Activated naive CD4-positive, alpha-beta T cell treated with Interleukin-2 at 50 U/mL for 16 hours (primary cell): ENCODE results near the gene CPNE7.
"Not testable (repeated sequence)": the region's sequence is repeated elsewhere in the genome, so short reads cannot be mapped to it uniquely, and the experiment has no call there.

Experiments used
- DNase-seq: peaks from one replicate; pipeline ENCODE4 v3.0.0-alpha.2; 2020

CPNE7 gene

DNA sequence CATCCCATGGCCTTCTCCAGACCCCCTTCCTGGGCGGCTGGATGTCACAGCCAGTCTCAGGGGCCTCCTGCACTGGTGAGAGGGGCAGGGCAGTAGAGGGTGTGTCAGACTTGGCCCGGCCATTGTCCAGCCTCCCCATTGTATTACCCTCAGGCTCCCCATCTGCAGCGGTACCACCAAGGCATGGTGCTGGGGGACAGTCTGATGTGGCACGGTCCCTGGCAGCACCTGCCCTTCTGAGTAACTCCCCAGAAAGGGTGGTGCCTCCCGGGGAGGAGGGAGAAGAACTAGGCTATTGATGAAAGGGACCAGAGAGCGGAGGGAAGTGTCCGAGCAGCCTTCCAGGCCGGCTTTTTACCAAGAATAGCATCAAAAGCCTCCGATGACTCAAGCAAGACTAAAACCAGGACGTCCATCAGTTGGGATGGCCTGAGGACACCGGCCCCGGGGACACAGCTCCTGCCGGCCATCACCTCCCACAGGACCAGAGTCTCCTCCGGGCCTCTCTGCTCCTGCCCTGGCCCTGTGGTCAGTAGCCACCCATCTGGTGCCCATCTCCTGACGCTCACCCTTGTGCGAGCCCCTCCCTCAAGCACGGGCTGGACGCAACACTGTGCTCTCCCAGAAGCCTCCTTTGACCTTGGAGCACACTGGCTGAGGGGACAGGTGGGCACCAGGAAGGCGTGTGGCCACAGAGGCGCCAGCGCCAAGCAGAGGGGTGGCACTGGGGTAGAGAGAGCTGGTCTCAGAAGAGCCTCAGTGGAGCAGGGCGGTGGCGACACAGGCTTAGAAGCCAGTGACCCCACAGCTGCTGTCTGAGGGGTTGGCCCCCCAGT, 5.8 kb upstream of the CPNE7 start:
- DNase-seq = no peak

DNA sequence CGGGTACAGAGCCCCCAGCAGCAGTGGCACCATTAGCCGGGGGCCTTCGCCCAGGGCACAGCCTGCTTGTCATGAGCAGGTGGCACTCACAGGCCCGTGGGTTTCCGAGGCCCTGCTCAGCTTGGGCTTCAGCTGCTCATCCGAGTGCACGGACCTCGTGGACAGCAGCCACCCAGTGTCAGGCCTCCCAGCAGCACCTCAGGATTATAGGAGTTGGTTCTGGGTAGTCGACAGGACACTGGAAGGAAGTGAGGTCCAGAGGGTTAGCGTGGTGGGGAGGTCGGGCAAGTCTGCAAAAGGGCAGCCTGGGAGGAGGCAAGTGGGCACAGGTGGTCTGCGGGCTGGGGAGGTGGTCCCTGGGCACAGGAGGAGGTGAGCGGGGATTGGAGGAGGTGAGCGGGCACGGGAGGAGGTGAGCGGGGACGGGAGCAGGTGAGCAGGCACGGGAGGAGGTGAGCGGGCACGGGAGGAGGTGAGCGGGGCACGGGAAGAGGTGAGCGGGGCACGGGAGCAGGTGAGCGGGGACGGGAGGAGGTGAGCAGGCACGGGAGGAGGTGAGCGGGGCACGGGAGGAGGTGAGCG, 5.1 kb upstream of the CPNE7 start:
- no peak for DNase-seq

DNA sequence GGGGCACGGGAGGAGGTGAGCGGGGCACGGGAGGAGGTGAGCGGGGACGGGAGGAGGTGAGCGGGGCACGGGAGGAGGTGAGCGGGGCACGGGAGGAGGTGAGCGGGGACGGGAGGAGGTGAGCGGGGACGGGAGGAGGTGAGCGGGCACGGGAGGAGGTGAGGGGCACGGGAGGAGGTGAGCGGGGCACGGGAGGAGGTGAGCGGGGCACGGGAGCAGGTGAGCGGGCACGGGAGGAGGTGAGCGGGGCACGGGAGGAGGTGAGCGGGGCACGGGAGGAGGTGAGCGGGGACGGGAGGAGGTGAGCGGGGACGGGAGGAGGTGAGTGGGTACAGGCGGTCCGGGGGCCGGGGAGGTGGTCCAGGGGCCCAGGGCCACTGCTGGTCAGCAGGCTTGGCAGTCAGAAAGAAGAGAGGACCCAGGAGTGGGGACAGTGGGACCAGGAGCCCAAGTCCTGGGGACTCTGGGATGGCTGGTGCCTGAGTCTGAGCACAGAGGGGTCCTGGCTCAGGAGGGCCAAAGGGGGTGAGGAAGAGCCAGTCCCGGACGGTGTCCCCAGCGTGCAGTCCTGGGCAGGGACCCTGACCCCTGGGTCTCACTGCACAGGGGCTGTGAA, 4.5 kb upstream of the CPNE7 start:
- not testable (repeated sequence) for DNase-seq

DNA sequence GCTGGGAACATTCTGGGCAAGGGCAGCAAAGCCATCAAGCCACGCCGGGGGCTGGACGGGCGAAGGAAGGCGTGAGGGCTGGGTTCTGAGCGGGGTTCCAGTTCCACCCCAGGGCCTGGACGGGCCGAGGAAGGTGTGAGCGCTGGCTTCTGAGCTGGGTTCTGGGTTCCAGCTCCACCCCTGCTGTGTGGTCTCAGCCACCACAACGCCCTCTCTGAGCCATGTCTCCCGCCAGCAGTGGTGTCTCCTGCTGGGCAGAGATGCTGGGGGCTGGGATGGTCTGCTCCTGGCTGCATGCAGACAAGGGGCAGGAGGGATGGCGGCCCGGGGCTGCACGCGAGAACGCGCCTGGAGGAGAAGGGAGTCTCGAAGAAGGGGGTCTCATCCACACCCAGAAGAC, 3.9 kb upstream of the CPNE7 start:
- DNase-seq = no peak

DNA sequence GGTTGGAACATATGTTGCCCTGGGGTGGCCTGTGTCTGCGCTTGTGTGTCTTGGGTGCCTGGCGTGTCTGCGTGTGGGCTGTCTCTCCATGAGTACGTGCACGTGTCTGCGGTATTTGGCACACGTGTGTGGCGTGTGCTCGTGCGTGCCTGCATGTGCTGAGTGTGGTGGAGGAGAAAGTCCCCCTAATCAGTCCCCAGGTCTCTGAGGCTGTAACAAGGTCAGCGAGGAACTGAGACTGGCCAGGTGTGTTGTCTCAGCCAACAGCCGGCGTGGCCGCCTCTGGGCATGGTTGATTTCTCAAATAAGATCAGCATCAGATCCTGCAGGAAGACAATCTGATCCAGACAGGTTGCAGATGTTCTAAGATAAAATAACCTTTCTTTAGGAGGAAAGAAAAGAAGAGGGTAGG, 3.5 kb upstream of the CPNE7 start:
- DNase-seq = no peak

DNA sequence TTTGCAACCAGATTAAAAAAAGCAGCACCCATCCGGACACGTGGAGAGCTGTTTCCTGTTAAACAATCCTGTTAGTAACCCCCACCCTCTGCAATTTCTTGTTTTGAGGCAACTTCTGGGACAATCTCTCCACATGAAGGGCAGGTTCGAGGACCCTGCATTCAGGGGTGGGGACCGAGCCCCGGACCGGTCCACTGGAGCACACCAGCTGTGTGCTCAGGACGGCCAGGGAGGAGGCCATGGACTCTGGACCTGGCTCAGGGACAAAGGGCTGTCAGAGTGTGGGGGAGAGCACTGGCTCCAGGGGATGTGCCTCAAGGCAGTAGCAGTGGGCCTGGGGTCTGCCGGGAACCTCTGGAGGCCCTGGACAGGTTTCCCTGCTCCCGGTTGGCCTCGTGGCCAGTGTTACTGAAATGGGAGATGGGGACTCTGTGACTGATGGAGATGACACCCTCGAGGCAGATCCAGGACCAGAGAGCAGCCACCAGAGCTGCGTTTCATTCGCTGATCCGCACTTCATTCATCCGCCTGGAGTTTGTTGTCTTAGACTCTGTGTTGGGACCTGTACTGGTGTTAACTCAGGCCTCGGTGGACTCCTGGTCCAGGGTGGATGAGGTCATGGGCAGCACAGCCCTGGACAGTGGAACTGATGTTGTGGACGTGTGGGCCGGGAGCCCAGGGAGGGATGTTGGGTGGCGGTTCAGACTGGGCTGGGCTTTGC, 2.9 kb upstream of the CPNE7 start:
- no peak for DNase-seq

DNA sequence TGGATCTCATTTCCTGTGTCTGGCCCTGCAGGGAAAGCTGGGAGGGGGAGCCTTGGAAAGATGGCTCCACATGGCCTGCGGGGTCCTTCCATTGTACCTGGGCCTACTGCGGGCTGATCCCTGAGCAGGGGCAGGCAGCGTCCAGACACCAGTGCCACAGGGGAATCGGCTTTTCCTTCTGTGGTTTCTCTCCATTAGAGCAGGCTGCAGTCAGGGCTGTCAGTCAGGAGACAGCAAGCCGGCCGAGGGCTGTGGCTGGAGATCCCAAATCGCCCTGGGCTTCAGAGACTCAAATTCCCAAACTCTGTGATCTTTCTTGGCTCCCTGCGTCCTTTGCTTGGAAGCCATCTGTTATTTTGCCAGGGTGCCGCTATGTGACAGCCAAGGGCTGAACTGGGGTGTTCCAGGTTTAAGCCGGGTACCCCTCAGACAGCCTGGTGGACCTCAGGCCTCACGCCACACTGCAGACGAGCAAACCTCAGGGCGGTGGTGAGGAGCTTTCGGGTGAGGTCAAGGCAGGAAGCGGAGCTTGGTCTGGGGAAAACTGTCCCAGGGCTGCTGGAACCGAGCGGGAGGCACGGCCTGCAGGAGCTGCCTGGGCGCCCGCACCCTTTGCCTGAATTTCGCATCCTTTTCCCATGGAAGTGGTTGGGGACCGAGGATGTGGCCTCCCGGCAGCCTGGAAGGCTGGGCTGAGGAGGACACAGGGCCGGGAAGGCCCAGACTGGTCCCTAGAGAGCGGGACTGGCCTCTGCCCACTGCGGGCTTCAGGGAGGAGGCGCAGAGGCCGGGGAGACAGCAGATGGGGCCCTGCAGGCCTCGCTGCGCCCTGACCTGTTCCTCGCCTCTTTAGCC, 1.5 kb upstream of the CPNE7 start:
- no peak for DNase-seq

DNA sequence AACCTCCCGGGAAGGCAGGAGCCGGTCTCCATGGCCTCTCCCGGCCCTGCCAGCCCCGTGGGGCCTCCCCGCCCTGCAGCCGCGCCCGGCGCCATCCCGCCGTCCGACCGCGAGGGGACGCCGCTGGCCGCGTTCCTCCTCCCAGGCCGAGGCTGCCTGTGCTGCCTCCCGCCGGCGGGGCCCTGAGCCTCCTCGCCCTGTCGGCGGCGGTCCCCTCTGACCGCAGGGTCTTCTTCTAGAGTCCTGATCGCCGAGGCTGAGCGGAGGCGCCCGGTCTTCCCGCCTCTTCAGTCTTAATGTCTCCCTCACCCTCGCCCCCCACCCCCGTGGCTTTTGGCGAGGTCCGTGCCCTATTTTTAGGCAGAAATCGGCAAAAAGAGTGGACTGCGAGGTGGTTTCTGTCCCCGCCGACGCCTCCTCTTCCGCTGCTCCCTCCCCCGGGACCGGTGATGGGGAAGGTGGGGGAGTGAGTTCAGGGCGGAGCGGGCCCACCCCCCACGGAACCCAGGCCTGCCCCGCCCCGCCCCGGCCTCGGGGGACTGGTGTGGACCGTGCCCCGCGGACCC, 794 bp upstream of the CPNE7 start:
- DNase-seq = peak; percentile 63

DNA sequence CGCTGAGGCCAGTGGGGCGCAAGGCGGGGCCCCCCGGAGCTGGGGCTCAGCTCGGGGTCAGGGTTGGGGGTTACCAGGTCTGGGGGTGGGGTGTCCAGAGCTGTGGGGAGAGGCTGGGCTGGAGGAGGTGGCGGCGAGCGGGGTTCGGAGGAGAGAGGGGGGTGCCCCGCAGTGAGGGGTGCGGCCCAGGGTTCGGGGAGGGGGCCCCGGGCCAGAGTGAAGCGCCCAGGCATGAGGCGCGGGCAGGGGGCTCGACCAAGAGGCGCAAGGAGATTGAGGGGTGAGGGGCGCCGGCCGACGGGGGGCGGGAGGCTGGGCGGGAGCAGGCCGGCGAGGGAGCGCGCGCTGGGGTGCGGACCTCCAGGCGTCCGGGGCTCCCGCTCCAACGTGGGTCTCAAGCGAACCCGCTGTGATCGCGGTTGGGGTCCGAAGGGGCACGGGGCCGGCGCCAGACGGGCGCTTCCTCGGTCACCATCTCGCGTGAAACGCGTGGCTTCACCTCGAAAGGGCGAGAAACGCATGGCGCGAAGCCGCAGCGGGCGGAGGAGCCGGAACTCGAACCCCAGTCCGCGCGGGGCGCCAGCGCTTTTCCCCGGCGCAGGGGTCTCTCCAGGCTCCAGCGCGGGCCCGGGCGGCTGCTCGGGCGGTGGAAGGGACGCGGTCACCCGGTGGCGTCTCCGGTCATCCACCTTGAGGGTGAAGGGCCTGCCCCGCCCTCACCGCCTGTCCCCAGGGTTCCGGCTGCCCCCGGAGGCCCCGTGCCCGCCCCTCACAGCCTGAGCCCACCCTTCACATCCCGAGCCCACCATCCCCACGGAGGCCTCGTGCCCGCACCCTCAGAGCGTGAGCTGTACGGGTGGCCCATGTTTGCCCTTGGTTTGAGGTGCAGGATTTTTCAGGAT, 846 bp downstream of the CPNE7 start:
- DNase-seq = no peak

DNA sequence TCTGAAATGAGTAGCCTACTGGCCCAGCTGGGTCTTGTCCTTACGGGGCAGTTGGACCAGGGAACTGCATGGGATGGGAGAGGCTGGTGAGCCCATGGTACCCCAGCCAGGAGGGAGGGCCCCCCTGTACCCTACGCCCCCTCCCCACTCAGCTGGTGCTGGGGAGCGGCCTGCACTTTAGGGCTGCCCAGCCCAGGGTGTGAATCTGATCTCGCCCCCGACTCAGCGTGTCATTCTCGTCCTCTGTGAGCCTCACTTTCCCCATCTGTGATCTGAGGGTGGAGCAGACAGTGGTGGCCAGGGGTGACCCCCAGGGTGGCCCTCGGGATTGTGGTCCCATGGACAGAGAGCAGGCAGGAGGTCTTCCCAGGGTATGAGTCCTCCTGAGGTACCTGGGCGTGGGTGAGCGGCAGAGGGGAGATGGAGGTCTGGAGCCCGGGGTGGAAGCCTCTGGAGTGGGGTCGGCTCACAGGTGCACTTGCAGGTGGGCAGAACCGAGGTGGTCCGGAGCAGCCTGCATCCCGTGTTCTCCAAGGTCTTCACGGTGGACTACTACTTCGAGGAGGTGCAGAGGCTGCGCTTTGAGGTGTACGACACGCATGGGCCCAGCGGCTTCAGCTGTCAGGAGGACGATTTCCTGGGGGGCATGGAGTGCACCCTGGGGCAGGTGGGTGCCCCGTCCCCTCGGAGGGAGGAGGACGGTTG, 1.6 kb downstream of the CPNE7 start:
- no peak for DNase-seq

DNA sequence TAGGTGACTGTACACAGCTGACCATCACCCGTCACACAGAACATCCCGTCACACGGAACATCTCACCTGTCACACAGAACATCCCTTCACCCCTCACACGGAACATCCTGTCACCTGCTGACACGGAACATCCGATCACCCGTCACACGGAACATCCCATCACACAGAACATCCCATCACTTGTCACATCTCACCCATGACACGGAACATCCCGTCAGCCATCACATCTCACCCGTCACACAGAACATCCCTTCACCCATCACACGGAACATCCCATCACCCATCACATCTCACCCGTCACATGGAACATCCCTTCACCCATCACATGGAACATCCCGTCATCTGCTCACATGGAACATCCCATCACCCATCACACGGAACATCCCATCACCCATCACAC, 3.8 kb downstream of the CPNE7 start:
- no peak for DNase-seq

DNA sequence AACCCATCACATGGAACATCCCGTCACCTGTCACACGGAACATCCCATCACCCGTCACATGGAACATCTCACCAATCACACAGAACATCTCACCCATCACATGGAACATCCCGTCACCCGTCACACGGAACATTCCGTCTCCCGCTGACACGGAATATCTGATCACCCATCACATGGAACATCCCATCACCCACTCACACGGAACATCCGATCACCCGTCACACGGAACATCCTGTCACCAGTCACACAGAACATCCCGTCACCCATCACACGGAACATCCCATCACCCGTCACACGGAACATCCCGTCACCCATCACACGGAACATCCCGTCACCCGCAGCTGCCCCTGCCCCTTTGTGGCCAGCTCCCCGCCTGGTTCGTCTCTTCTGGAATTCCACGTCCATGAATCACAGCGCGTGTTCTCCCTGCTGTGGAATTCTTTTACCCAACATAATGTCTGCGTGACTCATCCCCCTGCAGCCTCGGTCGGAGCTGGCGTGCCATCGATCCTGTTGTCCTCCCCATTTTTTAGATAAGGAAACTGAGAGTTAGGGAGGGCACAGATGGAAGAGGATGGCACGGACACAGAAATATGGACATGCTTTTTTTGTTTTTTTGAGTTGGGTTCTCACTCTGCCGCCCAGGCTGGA, 5.6 kb downstream of the CPNE7 start:
- no peak for DNase-seq

DNA sequence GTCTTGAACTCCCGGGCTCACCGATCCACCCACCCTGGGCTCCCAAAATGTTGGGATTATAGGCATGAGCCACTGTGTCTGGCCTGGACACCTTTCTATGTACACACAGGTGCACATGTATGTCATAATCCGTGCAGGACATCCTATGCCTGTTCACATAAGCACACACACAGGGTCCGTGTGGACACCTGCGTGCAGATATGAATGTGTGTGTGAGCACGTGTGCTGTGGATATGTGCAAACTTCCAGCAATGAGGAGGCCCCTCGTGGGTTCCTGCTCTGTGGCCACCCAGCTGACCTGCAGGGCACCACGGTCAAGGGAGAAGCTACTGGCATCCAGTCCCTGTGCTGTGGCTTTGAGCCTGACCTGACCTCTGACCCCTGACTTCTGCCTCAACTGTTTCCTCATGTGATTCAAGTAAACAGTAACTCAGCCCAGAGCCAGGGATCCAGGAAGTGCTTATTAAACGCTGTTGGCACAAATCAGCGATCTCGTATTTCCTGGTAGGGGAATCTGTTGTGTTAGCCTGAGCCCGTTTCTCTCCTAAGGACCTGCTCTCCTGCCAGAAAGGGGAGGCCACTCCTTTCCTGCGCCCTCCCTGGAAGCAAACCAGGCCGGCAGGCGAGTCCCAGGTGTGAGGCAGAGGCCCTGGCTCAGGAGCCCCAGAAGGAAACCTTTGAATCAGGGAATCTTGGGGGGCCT, 6.5 kb downstream of the CPNE7 start:
- DNase-seq = no peak

DNA sequence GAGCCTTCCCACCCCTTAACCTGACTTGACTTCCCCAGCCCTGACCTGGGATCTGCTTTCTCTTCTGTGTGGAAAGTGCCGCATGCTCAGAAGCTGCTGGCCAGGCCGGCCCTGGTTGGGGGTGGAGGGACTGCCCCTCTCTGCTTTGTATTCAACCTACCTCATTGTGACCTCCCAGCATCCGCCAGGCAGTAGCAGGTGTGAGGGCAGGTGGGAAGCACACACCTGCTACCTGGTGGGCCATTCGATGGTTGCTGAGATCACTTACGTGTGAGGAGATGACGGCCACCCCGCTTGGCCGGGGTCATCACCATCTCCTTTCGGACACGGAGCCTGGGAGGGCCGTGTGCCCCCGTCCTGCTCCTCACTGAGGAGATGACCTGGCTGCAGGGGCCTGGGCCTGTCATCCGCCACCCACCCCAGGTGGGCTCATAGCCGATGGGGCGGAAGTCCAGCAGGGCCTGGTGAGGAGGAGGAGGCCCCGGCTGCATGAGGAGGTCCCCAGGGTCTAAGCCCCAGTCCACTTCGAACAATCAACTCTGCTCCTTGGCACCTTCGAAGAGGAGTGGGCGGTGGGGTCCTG, 7.1 kb downstream of the CPNE7 start:
- DNase-seq = no peak

DNA sequence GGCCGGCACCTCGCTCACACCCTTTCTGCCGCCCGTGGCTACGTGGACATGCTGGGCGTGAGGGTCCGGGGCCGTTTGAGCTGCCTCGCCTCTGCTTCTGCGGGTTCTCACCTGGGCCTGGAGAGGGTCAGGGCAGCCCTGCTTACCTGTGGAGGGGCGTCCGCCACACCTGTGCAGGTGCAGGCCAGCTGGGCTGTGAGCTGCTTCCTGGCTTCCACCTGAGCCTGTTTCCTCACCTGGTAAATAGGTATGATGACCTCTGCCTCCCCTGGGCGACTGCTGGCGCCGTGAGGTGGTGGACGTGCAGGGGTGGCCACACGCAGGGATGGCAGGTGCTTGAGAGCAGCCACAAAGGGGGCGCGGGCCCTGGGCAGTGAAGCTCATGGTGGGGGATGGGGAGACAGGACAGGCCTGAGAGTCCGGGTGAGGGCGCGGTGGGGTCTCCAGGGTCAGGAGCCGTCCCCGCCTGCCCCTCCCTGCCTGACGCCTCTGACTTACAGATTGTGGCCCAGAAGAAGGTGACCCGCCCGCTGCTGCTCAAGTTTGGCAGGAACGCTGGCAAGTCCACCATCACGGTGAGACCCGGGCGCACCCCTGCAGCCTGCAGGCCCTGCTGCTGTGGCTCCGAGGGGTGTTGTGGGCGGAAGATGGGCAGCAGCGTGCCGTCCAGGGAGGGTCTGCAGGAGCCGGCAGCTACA, 7.8 kb downstream of the CPNE7 start:
- no peak for DNase-seq

DNA sequence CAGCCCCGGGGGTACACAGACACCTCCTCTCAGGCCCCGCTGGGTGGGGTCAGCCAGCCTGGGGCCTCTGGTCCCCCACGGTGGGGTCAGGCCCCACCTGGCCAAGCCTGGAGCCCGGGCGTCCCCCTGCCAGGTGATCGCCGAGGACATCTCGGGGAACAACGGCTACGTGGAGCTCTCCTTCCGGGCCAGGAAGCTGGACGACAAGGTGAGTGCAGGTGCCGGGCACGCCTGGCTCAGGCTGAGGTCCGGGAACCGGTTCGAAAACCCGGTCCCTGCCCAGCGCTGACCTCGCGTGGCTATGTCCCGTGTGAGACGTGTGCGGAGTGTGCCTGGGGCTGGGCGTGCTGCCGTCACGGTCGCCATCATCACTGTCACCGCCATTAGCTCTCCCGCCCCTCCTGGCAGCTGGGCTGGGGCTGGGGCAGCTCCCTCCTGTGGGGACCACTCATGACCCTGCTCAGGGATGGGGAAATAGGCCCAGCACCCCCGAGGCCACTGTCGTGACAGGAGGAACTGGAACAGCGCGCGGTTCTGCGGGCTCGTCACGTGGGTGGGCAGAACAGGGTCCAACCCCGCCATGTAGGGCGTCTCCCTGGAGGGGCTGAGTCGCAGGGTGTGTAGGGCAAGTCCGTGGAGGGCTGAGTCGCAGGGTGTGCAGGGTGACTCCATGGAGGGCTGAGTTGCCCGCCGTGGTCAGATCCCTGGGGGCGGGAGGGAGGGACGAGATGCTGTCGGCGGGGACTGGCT, 8.5 kb downstream of the CPNE7 start:
- DNase-seq = no peak

DNA sequence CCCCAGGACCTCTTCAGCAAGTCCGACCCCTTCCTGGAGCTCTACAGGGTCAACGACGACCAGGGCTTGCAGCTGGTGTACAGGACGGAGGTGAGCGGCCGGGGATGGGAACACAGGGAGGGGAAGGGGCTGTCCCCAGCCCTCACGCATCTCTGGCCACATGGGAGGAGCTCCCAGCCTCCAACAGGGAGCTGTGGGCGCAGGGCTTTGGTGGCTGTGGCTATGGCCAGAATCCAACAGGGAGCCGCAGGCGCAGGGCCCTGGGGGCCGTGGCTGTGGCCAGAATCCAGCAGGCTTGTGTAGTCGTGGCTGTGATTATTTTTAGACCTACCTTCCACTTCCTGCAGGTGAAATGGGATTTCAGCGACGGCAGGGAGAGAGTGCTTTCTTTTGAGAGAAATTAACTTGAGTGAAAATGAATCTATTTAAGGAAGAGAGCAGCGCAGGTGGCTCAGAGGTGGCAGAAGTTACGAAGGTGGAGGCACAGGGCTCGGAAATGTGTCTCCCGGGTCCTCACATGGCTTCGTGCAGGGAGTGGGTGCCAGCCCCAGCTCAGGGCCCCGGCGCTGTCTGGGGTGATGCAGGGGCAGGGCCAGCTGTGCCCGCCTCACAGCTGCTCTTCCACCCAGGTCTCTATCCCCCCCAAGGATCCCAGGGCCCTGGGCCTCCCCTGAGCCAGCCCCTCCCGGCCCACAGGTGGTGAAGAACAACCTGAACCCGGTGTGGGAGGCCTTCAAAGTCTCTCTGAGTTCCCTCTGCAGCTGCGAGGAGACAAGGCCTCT, 9.4 kb downstream of the CPNE7 start:
- no peak for DNase-seq
